Kidney tubule cell (primary cell): ENCODE data around the gene USP10.
A peak's percentile ranks its signal among the peaks of the same experiment; 100 is the strongest.
"Not testable (repeated sequence)": the region's sequence is repeated elsewhere in the genome, so short reads cannot be mapped to it uniquely, and the experiment has no call there.

Experiments
- DNase-seq: peaks from one replicate; pipeline ENCODE4 v3.0.0-alpha.2; 2018; ENCODE audit warnings: low spot score

Gene USP10

DNA sequence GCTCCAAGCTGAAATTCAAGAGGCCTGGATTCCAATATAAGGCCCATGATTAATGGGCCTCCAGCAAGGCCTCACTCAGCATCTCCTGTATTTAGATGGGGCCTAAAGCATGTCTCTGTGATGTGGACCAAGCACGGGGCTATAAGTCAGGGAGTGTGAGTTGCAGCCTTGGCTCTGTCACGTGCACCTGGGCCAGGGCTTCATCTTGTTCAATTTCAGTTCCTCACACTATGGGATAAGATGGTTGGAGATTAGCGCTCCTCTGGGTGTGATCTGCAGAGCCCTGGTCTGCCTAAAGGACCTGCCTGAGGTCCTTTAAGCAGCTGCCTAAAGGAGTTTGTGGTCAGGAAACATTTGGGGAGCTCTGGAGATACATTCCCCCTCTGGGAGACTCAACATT lies 26.2 kb upstream of the USP10 start:
- DNase-seq, result no peak

- no peak for DNase-seq
Observed at GRCh38 chr16:84675423-84675822, 24.4 kb upstream of the USP10 start.

DNA sequence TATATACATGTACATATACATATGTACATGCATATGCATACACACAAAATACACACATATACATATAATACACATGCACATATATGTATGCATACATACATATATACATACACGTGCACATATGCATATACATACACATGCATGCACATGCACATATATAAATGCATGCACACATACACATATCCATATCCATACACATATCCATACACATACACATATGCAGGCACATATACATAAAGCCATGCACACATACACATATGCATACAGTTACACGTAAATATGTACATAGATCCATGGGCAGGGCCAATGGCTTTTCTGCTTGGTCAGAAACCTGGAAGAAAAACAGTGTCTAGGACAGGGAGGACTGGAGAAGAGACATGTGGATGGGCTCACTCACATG lies 23.9 kb upstream of the USP10 start:
- DNase-seq, result no peak

DNA sequence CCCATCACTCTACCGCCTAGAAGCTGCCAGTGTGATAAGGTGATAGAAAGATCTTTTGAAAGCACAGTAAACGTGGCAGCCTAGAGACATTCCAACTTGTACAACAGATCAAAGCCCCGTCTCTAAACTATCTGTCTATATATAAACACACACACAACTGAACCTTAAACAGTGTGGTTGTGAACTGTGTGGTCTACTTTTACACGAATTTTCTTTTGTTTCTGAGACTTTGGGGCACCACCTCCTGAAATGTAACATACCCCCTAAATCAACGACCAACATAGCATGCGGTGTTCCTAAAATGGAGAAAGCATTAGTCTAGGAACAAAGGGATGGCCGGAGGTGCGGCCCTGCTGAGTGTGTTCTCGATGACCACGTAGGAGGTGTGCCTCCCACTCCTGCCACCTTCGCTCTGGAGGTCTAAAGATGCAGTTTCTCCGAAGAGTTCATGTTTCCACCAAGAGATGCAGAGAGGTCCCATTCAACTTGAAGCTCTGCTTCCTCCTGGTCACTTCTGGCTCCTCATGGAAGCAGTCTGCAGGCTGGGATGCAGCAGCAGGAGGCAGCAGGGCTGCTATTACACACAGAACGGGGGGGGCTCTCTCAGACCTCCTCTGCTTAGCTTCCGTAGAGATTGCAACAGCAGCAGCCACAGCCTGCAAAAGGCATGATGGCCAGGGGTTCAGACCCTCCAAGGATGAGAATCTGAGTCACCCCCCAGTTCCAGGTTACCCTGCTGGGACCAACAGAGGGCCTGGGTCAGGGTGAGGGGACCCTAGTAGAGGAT lies 22.6 kb upstream of the USP10 start:
- DNase-seq, result no peak

- DNase-seq, result no peak
Observed at GRCh38 chr16:84677849-84678248, 22.0 kb upstream of the USP10 start.

GRCh38 chr16:84678541-84678940 lies 21.3 kb upstream of the USP10 start:
- DNase-seq, result peak; percentile 46

DNA sequence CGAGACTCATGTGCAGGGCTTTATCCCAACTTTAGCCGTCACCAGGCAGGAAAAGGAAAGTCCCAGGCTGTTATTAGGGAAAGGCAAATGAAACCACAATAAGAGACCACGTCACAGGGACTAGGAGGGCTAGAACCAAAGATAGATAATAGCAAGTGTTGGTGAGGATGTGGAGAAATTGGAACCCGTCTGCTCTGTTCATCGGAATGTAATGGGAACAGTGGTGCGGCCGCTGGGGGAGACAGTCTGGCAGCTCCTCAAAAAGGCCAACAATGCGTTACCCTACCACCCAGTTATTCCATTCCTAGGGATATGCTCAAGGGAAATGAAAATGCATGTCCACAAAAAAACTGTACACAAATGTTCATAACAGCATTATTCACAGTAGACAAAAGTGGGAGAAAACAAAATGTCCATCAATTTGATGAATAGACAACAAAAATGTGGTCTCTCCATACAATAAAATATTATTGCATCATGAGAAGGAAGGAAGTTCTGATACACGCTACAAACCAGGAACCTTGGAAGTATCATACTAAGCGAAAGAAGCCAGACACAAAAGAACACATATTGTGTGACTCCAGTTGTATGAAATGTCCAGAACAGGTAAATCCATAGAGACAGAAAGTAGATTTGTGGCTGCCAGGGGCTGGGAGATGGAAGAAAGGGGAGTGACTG lies 19.5 kb upstream of the USP10 start:
- no peak for DNase-seq

- no peak for DNase-seq
Observed at GRCh38 chr16:84680843-84681629, 18.8 kb upstream of the USP10 start.

GRCh38 chr16:84683691-84684591 lies 15.9 kb upstream of the USP10 start:
- no peak for DNase-seq

GRCh38 chr16:84684592-84684965 lies 15.2 kb upstream of the USP10 start:
- no peak for DNase-seq

- DNase-seq, result no peak
Observed at GRCh38 chr16:84685210-84685609, 14.6 kb upstream of the USP10 start.

DNA sequence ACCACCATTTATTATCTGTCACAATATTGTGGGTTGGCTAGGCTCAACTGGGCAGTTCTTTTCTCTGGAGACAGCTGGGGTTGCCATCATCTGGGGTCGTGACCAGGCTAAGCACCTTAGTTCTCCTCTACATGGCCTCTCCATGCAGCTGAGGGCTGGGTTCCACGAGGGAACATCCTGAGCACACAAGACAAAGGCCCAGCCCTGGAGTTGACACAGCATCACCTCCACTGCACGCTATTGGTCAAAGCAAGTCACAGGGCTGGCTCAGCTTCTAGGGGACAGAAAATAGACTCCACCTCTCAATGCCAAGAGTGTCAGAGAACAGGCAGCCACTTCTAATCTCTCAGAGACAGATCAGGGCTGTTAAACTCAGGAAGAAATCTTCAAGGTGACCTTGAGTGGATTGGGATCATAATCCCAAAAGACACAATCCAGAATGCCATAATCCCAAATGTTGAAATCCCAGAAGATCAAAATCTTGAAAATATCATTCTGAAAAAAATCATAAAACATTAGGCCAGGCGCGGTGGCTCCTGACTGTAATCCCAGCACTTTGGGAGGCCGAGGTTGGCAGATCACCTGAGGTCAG lies 13.0 kb upstream of the USP10 start:
- peak; percentile 26 for DNase-seq

GRCh38 chr16:84687715-84688114 lies 12.1 kb upstream of the USP10 start:
- DNase-seq, result peak; percentile 99

GRCh38 chr16:84688163-84688562 lies 11.6 kb upstream of the USP10 start:
- not testable (repeated sequence) for DNase-seq

GRCh38 chr16:84689111-84689510 lies 10.7 kb upstream of the USP10 start:
- peak; percentile 85 for DNase-seq

GRCh38 chr16:84690088-84690819 lies 9.5 kb upstream of the USP10 start:
- DNase-seq, result no peak

- DNase-seq, result no peak
Observed at GRCh38 chr16:84692451-84693214, 7.2 kb upstream of the USP10 start.

DNA sequence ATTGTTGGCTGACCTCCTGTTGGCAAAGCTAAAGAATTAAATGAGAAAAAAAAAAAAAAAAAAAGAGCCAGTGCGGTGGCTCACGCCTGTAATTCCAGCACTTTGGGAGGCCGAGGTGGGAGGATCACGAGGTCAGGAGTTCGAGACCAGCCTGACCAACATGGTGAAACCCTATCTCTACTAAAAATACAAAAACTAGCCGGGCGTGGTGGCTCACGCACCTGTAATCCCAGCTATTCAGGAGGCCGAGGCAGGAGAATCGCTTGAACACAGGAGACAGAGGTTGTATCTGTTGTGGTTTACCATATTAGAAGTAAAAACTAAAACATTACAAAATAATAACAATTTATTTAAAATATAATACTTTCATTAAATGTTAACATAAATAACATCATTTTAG lies 5.9 kb upstream of the USP10 start:
- DNase-seq, result not testable (repeated sequence)

DNA sequence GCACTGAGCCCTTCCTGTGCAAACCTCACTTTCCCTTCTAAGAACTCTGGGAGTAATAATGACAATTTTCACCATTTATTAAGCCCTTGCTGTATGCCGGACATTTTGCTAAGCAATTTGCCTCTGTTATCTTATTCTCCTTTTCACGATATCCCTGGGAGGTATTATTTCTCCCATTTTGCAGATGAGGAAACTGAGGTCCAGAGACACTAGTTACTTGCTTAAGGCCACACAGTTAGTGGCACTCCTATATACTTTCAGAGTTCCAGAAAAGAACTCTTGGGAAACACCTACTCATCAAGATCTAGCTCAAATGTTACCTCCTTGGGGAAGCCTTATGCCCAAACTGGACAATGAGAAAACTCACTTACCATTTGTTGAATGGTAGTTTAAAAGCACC lies 4.8 kb upstream of the USP10 start:
- DNase-seq, result no peak

DNA sequence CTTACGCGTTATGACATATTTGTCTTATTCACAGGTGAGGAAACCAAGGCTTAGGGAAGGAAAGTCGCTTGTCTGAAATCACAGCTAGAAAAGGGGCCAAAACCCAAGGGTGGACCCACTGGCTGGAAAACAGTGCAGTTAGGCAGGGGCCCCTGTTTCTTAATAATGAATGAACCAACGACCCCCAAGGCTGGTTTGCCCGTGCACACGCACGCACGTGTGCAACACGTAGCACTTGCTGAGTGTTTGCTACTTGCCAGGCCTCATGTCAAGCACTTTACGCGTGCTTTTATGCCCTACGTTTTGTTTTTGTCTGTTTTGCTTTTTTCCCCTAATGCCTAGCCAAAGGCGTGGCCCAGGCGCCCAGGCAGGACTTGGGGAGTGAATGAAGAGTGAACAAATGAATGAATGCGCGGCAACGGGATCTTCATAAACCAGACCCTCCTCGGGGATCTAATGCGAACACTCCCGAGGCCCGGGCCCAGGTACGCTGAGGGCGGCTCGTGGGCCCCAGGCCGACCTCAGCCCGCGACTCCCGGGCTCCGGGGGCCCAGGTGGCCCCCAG lies 571 bp upstream of the USP10 start:
- peak; percentile 33 for DNase-seq
